Activated CD8-positive, alpha-beta memory T cell treated with anti-CD3 and anti-CD28 coated beads, Interleukin-2, amount 50 U/mL, for 24 hours (primary cell): ENCODE results near the gene GBX1.

Experiments
- DNase-seq: peaks from one replicate; pipeline ENCODE4 v3.0.0-alpha.2; 2020; ENCODE audit errors: extremely low read depth

Gene GBX1

GRCh38 chr7:151193203-151193978 is 25.9 kb upstream of the GBX1 start:
- DNase-seq = no peak

GRCh38 chr7:151192002-151192539 is 24.6 kb upstream of the GBX1 start:
- no peak for DNase-seq

- DNase-seq = no peak
Observed at GRCh38 chr7:151191544-151191943, 24.1 kb upstream of the GBX1 start.

GRCh38 chr7:151189038-151189437 is 21.5 kb upstream of the GBX1 start:
- no peak for DNase-seq

GRCh38 chr7:151188252-151188542 is 20.7 kb upstream of the GBX1 start:
- no peak for DNase-seq

GRCh38 chr7:151187409-151188251 is 20.1 kb upstream of the GBX1 start:
- no peak for DNase-seq

- no peak for DNase-seq
Observed at GRCh38 chr7:151186640-151187408, 19.3 kb upstream of the GBX1 start, which contains the start of gene ASB10. ASB10 (minus strand) TSS chr7:151187250; CDS start chr7:151187130, 120 bp downstream.

- DNase-seq = no peak
Observed at GRCh38 chr7:151185762-151186639, 18.5 kb upstream of the GBX1 start.

GRCh38 chr7:151181011-151181431 is 13.5 kb upstream of the GBX1 start:
- no peak for DNase-seq

- no peak for DNase-seq
Observed at GRCh38 chr7:151179946-151180345, 12.5 kb upstream of the GBX1 start.

- DNase-seq = no peak
Observed at GRCh38 chr7:151179287-151179860, 11.9 kb upstream of the GBX1 start.

GRCh38 chr7:151178831-151179230 is 11.3 kb upstream of the GBX1 start:
- DNase-seq = no peak

- DNase-seq = no peak
Observed at GRCh38 chr7:151178236-151178635, 10.7 kb upstream of the GBX1 start.

- no peak for DNase-seq
Observed at GRCh38 chr7:151177310-151177709, 9.8 kb upstream of the GBX1 start.

GRCh38 chr7:151176401-151176800 is 8.9 kb upstream of the GBX1 start:
- DNase-seq = no peak

GRCh38 chr7:151175793-151176311 is 8.4 kb upstream of the GBX1 start:
- DNase-seq = no peak

GRCh38 chr7:151175047-151175792 is 7.7 kb upstream of the GBX1 start:
- DNase-seq = no peak

GRCh38 chr7:151174246-151175046 is 7.0 kb upstream of the GBX1 start:
- DNase-seq = no peak
